H1 (cell line): Measurements from ENCODE around the gene SLC35F3. TPM values are rescaled to one million over a fixed set of nuclear protein-coding genes. Genes with fewer than 3 reads are reported as not detected.

ENCODE experiments used
- CTCF ChIA-PET: fragments of 300-600 bp; sonication (Branson Sonifier 250); formaldehyde crosslinking; loops from one replicate; lab custom pipeline; 2021; ENCODE audit not compliant: partially characterized antibody; lab: Charles Lee
- POLR2A ChIA-PET: fragments of 300-600 bp; sonication (Branson Sonifier 250); formaldehyde crosslinking; loops from one replicate; lab custom pipeline; 2021; ENCODE audit warnings: inconsistent platforms; ENCODE audit not compliant: partially characterized antibody; lab: Charles Lee
- DNase-seq, 2 experiments: peaks; one replicate each; pipeline versions ENCODE4 v3.0.0 to v3.0.0-alpha.2; 2010 to 2022; ENCODE audit warnings: low spot score in 2 of 2, low read depth in 1 of 2, mixed read lengths in 1 of 2
- FAIRE-seq: peaks from 2 replicates; lab custom pipeline; 2011; peaks lifted over from hg19 to GRCh38; lab: Jason Lieb, UNC
- H2AFZ ChIP-seq: 2 replicates; pipeline ENCODE4 v1.8.1; 2012; ENCODE audit warnings: low read length, inconsistent platforms
- H2AK5ac ChIP-seq: 2 replicates; pipeline ENCODE4 v1.6.1; 2013; ENCODE audit warnings: low read depth, low read length
- H2BK120ac ChIP-seq: replicated peaks from 2 replicates; pipeline ENCODE3; 2013; ENCODE audit warnings: low read depth, low read length, inconsistent platforms
- H2BK12ac ChIP-seq: 2 replicates; pipeline ENCODE4 v1.6.1; 2013; ENCODE audit warnings: low read depth, low read length
- H2BK15ac ChIP-seq: 2 replicates; pipeline ENCODE4 v1.6.1; 2013; ENCODE audit warnings: low read length
- H2BK20ac ChIP-seq: 2 replicates; pipeline ENCODE4 v1.6.1; 2013; ENCODE audit warnings: low read length
- H2BK5ac ChIP-seq: 2 replicates; pipeline ENCODE4 v1.6.1; 2013; ENCODE audit warnings: low read depth, low read length
- H3K14ac ChIP-seq: 2 replicates; pipeline ENCODE4 v1.6.1; 2013; ENCODE audit warnings: inconsistent platforms; ENCODE audit not compliant: insufficient read length
- H3K18ac ChIP-seq: 2 replicates; pipeline ENCODE4 v1.6.1; 2013; ENCODE audit warnings: low read length; ENCODE audit errors: extremely low read depth
- H3K23ac ChIP-seq: 2 replicates; pipeline ENCODE4 v1.6.1; 2013; ENCODE audit warnings: inconsistent platforms; ENCODE audit not compliant: insufficient read length
- H3K23me2 ChIP-seq: 2 replicates; pipeline ENCODE4 v1.6.1; 2013; ENCODE audit warnings: low read depth, low read length
- H3K27ac ChIP-seq: 2 replicates; pipeline ENCODE4 v1.6.1; 2011; ENCODE audit warnings: low read depth, low read length, inconsistent platforms
- H3K27me3 ChIP-seq, 4 experiments: replicated peaks in 1 of 4; 1 replicate in 1 of 4; 2 replicates in 3 of 4; pipeline versions ENCODE4 v1.6.1 to v1.8.1; 2011 to 2013; ENCODE audit warnings: low read length in 3 of 4, mild to moderate bottlenecking in 3 of 4, inconsistent platforms in 2 of 4, mixed read lengths in 2 of 4, moderate library complexity in 1 of 4; ENCODE audit not compliant: control insufficient read depth in 3 of 4, insufficient read depth in 3 of 4; ENCODE audit errors: extremely low read depth in 1 of 4
- H3K36me3 ChIP-seq, 4 experiments: 2 replicates each; pipeline versions ENCODE4 v1.6.1 to v1.8.1; 2011 to 2013; ENCODE audit warnings: mild to moderate bottlenecking in 4 of 4, low read length in 3 of 4, moderate library complexity in 2 of 4, control low read depth in 1 of 4, inconsistent platforms in 1 of 4; ENCODE audit not compliant: insufficient read depth in 4 of 4, control insufficient read depth in 2 of 4
- H3K4ac ChIP-seq: replicated peaks from 2 replicates; pipeline ENCODE3; 2013; ENCODE audit warnings: low read length, low read depth, mixed read lengths, inconsistent platforms; ENCODE audit not compliant: insufficient read length
- H3K4me1 ChIP-seq, 4 experiments: replicated peaks in 1 of 4; 1 replicate in 1 of 4; 2 replicates in 3 of 4; pipeline versions ENCODE4 v1.6.1 to v1.8.1; 2011 to 2013; ENCODE audit warnings: low read length in 3 of 4, inconsistent platforms in 2 of 4, mixed read lengths in 1 of 4; ENCODE audit not compliant: insufficient read depth in 4 of 4, control insufficient read depth in 3 of 4
- H3K4me2 ChIP-seq, 2 experiments: 2 replicates each; pipeline versions ENCODE4 v1.6.1 to v1.8.1; 2011 to 2013; ENCODE audit warnings: low read depth in 2 of 2, low read length in 2 of 2, control low read depth in 1 of 2, inconsistent platforms in 1 of 2, mild to moderate bottlenecking in 1 of 2; ENCODE audit not compliant: insufficient read depth in 1 of 2
- H3K4me3 ChIP-seq, 4 experiments: fragments of 200-600, 300-600 bp in 1 of 4; sonication (generic), shearing (Covaris generic), sonication (Bioruptor Twin) in 1 of 4; 2 replicates each; pipeline versions ENCODE4 v1.5.1 to v1.8.1; 2011 to 2016; ENCODE audit warnings: low read length in 4 of 4, low read depth in 3 of 4, control low read depth in 2 of 4, inconsistent platforms in 2 of 4, mild to moderate bottlenecking in 2 of 4, mixed read lengths in 1 of 4, moderate library complexity in 1 of 4; ENCODE audit not compliant: insufficient read depth in 2 of 4; ENCODE audit errors: extremely low read depth in 1 of 4
- H3K56ac ChIP-seq: replicated peaks from 2 replicates; pipeline ENCODE3; 2013; ENCODE audit warnings: low read depth, mild to moderate bottlenecking, mixed read lengths, low read length, inconsistent platforms; ENCODE audit not compliant: insufficient read length
- H3K79me1 ChIP-seq: 2 replicates; pipeline ENCODE4 v1.6.1; 2013; ENCODE audit warnings: low read depth, low read length, control low read depth
- H3K79me2 ChIP-seq, 2 experiments: 2 replicates each; pipeline versions ENCODE4 v1.6.1 to v1.8.1; 2012 to 2013; ENCODE audit warnings: low read length in 2 of 2, mild to moderate bottlenecking in 2 of 2, inconsistent platforms in 1 of 2; ENCODE audit not compliant: insufficient read depth in 2 of 2, control insufficient read depth in 1 of 2
- H3K9ac ChIP-seq, 4 experiments: replicated peaks in 1 of 4; 1 replicate in 1 of 4; 2 replicates in 3 of 4; pipeline versions ENCODE4 v1.6.1 to v1.8.1; 2011 to 2013; ENCODE audit warnings: low read depth in 3 of 4, low read length in 3 of 4, control low read depth in 2 of 4, mild to moderate bottlenecking in 2 of 4, moderate library complexity in 2 of 4, inconsistent platforms in 1 of 4; ENCODE audit errors: extremely low read depth in 1 of 4
- H3K9me3 ChIP-seq, 2 experiments: 2 replicates each; pipeline versions ENCODE4 v1.6.1 to v1.8.1; 2012 to 2013; ENCODE audit warnings: mild to moderate bottlenecking in 2 of 2, moderate library complexity in 2 of 2, control low read depth in 1 of 2, inconsistent platforms in 1 of 2, low read depth in 1 of 2, low read length in 1 of 2, mixed read lengths in 1 of 2; ENCODE audit not compliant: insufficient read depth in 2 of 2
- H4K20me1 ChIP-seq, 2 experiments: replicated peaks in 1 of 2; 2 replicates each; pipeline versions ENCODE3 to v1.8.1; 2011 to 2013; ENCODE audit warnings: inconsistent platforms in 2 of 2, low read length in 2 of 2, mild to moderate bottlenecking in 1 of 2; ENCODE audit not compliant: insufficient read depth in 2 of 2, control insufficient read depth in 1 of 2
- H4K5ac ChIP-seq: 2 replicates; pipeline ENCODE4 v1.6.1; 2013; ENCODE audit warnings: low read length, low read depth, mixed read lengths, inconsistent platforms; ENCODE audit not compliant: insufficient read length
- H4K8ac ChIP-seq: 2 replicates; pipeline ENCODE4 v1.8.0; 2013; ENCODE audit warnings: mild to moderate bottlenecking, moderate library complexity, low read length, inconsistent platforms; ENCODE audit not compliant: insufficient read depth; ENCODE audit errors: extremely low read depth
- H4K91ac ChIP-seq: replicated peaks from 2 replicates; pipeline ENCODE3; 2013; ENCODE audit warnings: low read length, mixed read lengths, inconsistent platforms; ENCODE audit not compliant: insufficient read length
- ATF2 ChIP-seq: IDR thresholded peaks from 2 replicates; pipeline ENCODE4 v1.6.1; 2012; ENCODE audit warnings: low read length, inconsistent platforms
- CEBPB ChIP-seq: IDR thresholded peaks from 2 replicates; pipeline ENCODE4 v1.6.1; 2012; ENCODE audit warnings: low read depth, low read length
- EZH2 ChIP-seq: fragments of 200-600 bp; sonication (generic); IDR thresholded peaks from 2 replicates; pipeline ENCODE4 v1.7.1; 2012; ENCODE audit warnings: low read depth, mild to moderate bottlenecking, moderate library complexity, low read length, inconsistent platforms; ENCODE audit not compliant: severe bottlenecking
- SP1 ChIP-seq: IDR thresholded peaks from 2 replicates; pipeline ENCODE4 v1.6.1; 2011; ENCODE audit warnings: low read depth, low read length
- WGBS, 2 experiments: shearing (Covaris generic) in 1 of 2; methylation state at CpG; one replicate each; pipeline versions ENCODE4 v1.1.6 to v1.1.7; 2013 to 2015; ENCODE audit warnings: low lambda C conversion rate in 2 of 2, mixed read lengths in 2 of 2, inconsistent platforms in 1 of 2, low coverage in 1 of 2, missing lambda C conversion rate in 1 of 2; ENCODE audit not compliant: insufficient replicate concordance in 2 of 2, insufficient coverage in 1 of 2, insufficient read length in 1 of 2; ENCODE audit errors: extremely low coverage in 1 of 2, missing lambda C conversion rate in 1 of 2; 5-methylcytosine and 5-hydroxymethylcytosine counted together
- polyA plus RNA-seq, 7 experiments: library from polyadenylated mRNA; depleted of rRNA in 3 of 7; stranded (reverse) in 5 of 7; unstranded in 2 of 7; fragments of >200 nt in 5 of 7; fragments of 200-250 nt in 2 of 7; gene quantifications; 1 replicate in 5 of 7; 2 replicates in 1 of 7; 4 replicates in 1 of 7; pipeline versions ENCODE4 v1.2.1 to v1.2.3, GENCODE V29; 2011 to 2013; ENCODE audit warnings: missing spikeins in 2 of 7, mixed read lengths in 2 of 7
- total RNA-seq: library from RNA; stranded (reverse); fragmentation: NEBNext Ultra II Directional; extraction: Animal tissue kit (Norgen Biotek cat#: 25700); gene quantifications from 2 replicates; pipeline ENCODE4 v1.2.1, GENCODE V29; 2021

The SLC35F3 gene
- total and polyA plus RNA-seq, 2 of the 8 experiments (the other 6 are each of a cell fraction or from before 2014, with no cell fraction given), result 0.78 to 1.2 TPM

DNA sequence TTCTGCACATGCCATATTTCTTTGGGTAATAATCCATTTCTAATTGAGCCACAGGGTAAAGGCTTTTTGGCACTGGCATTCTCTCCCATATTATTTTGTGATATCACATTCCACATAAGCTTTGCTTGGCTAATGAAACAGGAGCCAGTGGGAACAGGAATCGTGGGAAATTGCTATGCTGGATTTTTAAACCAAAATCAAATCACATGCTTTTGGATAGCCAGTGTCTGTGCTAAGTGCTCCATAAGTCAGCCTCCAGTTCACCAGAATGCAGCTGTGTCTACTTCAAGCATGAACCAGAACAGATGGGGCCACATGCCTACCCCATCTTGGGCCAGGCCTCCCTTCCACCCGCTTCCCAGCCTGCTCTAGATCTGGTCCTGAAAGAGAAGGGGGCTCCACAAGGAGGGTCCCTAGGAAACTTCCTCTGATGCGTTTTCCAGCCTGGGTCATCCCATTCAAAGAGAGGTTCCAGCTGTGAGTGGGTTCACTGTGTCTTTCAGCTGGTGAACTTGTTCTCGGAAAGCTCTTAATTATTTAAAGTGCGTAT is 337.5 kb downstream of the SLC35F3 start:
- Histone ChIP-seq H3K79me1 (no peaks in the 10 kb centered on the region), H2BK15ac (no peak overlapping the region), H2BK5ac (no peak overlapping the region), H2AFZ (no peak overlapping the region), H3K23ac (no peak overlapping the region), H4K5ac (no peak overlapping the region), H3K36me3 (no peaks in the 10 kb centered on the region), H3K27ac (no peak overlapping the region), H3K9me3 (no peaks in the 10 kb centered on the region), H3K23me2 (no peaks in the 10 kb centered on the region; the same call in 1 of the 2 replicates), H3K4me3 (no peak overlapping the region), H3K4ac (no peak overlapping the region), H3K27me3 (no peaks in the 10 kb centered on the region), H3K4me2 (no peak overlapping the region), H4K91ac (no peak overlapping the region), H2BK120ac (no peak overlapping the region), H4K20me1 (no peaks in the 10 kb centered on the region), H4K8ac (no peak overlapping the region), H3K9ac (no peak overlapping the region), H3K79me2 (no peaks in the 10 kb centered on the region), H3K4me1 (no peaks in the 10 kb centered on the region), H2BK20ac (no peak overlapping the region), H3K18ac (no peak overlapping the region), H2AK5ac (no peak overlapping the region), H3K14ac (no peak overlapping the region), H2BK12ac (no peak overlapping the region), H3K56ac (no peak overlapping the region)
- WGBS, 2 experiments, result 82% methylated on average over 5 of the region's 5 CpGs; no CpG with 5 or more reads in 1 of the 2 experiments
- FAIRE-seq (no peak), DNase-seq (no peak)
- POLR2A ChIA-PET, result no interaction called here
- CTCF ChIA-PET, result interaction anchor here (0.6 to 3.1 kb wide), 10 partner anchors 8 to 126 kb away, joined by 3 to 25 read pairs (median 5); no protein-coding TSS in a partner anchor
- TF ChIP-seq EZH2 (no peak), SP1 (no peak), CEBPB (no peak), ATF2 (no peak)
